HG02870 (cell line): ENCODE measurements around the gene TPRX1.
"Not testable (repeated sequence)": the region's sequence is repeated elsewhere in the genome, so short reads cannot be mapped to it uniquely, and the experiment has no call there.

ENCODE experiments used
- ATAC-seq: cut with Tn5 transposase; IDR thresholded peaks from one replicate; pipeline ENCODE4 v1.9.1; 2021; ENCODE audit warnings: mild to moderate bottlenecking, moderate library complexity; ENCODE audit not compliant: unreplicated experiment

TPRX1 gene

DNA sequence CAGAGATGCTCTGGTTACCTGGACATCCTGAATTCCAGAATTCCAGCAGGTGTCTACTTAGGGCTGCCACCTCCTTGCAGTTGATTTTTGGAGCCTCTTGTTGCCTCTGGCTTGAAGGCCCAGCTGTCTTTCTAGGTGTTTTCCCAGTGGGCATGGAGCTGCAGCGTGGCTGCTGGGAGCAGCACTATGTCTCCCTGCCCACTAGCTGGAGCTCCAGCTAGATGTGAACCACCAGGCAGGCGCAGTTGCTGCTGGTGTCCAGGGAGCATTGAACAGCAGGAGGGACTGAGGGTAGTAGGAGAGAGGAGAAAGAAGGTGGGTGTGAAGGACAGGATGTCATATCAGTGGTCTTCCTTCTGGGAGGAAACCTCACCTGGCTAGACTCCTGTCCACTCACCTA lies 35.7 kb downstream of the TPRX1 start:
- no peak for ATAC-seq

- no peak for ATAC-seq
These were observed 37.0 kb downstream of the TPRX1 start for GRCh38 chr19:47767349-47767748.

DNA sequence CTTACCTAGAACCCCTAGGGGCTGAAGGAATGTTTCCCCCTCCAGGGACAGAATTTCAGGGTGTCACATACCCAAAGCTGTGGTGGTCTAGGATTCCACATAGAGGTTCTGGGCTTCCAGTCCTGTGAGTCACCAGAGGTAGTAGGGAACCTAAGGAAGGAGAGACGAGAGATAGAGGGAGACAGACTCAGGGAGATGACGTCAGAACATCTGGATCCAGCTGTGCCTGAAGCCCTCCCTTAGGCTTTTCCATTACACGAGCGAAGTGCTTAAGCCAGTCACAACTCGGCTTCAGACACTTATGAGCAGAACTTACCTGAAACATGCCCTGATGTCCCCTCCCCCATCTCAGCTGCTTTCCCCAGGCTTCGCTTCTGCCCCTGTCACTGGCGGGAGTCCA lies 37.7 kb downstream of the TPRX1 start:
- no peak for ATAC-seq

GRCh38 chr19:47766359-47766620 lies 38.1 kb downstream of the TPRX1 start:
- no peak for ATAC-seq

DNA sequence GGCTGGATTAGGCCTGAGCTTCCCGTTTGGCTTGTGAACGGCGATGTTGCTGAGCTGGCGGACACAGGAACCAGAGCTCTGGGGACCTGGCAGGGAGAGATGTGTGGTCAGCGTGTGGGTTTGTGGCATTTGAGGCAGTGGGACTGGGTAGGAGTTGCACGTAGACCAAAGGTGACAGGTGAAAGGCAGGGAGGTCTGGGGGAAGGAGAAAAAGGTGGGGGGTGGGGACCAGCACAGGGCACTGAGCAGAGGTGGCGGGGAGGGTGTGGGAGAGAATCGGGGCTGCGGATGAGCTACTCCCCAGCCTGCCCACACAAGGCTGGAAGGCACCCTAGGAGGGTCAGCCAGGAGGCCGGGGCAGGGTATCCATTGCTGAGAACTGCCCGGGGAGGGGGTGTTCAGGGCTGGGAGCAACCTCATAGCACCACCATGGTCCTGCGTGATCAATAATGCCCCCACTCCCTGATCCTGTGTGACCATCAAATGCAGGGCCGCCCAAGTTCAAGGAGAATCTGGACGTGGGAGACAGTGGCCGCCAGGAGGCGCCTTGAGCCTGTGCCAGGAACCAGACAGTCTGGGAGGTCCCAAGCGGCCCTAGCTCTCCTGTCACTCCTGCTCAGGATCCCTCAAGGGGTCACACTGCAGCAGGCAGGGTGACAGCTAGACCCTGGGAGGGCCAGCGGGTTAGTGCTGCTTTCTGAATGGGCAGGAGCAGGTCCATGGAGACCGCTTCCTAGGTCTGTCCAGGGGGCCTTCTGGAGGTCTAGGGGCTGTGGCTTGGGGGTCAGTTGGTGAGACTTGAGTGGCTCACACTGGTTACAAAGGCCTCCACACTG lies 38.6 kb downstream of the TPRX1 start:
- ATAC-seq: no peak

- not testable (repeated sequence) for ATAC-seq
These were observed 39.6 kb downstream of the TPRX1 start for GRCh38 chr19:47764705-47765104.

DNA sequence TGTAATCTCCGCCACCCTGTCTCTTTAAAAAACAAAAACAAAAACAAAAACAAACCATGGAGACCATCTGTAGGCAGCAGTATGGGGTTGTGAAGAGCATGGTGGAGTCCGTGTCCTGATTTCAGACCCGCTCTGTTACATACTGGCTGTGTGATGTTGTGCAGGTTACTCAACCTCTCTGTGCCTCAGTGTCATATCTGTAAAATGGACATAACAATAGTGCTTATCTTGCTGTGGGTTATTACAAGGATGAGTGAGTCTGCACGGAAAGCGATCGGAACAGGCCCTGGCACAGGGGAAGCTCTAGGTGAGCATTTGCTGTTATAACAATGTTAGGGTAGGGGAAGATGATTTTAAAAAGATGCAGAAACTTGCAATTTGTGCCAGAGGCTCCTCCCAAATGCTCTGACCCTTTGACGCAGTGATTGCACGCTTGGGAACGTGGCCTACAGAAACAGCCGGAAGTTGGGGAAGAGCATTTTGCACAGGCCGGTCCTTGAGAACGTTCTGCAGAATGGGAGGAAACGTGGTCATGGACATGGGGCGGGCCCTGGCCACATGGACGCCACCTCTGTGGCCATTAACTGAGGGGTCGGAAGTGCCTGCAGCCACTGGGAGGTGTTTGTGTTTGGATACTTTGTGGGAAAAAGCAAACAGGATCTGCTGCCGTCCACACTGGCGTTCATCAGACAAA lies 41.6 kb downstream of the TPRX1 start:
- ATAC-seq: no peak

- ATAC-seq: no peak
These were observed 42.2 kb downstream of the TPRX1 start for GRCh38 chr19:47762151-47762550.

GRCh38 chr19:47761566-47761965 lies 42.8 kb downstream of the TPRX1 start:
- ATAC-seq: no peak

DNA sequence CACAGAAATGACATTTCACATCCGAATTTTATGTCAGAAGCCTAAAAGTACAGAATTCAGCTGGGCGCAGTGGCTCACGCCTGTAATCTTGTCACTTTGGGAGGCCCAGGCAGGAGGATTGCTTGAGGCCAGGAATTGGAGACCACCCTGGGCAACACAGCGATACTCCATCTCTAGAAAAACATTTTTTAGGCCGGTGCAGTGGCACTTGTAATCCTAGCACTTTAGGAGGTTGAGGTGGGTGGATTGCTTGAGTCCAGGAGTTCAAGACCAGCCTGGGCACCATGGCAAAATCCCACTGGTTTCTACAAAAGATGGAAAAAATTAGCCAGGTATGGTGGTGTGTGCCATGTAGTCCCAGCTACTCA lies 43.7 kb downstream of the TPRX1 start:
- ATAC-seq: no peak

DNA sequence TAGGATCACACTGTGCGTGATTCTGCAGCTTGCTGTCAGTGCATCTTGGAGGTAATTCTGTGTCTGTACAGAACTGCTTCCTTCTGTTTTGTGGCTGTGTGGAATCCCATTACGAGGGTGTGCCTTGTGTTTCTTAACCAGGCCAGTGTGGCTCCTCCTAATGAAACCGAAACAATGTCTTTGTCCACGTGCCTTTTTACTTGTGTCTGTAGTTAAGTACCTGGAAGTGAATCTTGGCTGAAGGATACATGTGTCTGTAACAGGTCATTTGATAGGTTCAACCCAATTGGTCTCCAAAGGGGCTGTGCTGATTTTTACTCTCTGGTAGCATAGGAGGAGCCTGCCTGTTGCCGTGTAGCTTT lies 45.9 kb downstream of the TPRX1 start:
- no peak for ATAC-seq

DNA sequence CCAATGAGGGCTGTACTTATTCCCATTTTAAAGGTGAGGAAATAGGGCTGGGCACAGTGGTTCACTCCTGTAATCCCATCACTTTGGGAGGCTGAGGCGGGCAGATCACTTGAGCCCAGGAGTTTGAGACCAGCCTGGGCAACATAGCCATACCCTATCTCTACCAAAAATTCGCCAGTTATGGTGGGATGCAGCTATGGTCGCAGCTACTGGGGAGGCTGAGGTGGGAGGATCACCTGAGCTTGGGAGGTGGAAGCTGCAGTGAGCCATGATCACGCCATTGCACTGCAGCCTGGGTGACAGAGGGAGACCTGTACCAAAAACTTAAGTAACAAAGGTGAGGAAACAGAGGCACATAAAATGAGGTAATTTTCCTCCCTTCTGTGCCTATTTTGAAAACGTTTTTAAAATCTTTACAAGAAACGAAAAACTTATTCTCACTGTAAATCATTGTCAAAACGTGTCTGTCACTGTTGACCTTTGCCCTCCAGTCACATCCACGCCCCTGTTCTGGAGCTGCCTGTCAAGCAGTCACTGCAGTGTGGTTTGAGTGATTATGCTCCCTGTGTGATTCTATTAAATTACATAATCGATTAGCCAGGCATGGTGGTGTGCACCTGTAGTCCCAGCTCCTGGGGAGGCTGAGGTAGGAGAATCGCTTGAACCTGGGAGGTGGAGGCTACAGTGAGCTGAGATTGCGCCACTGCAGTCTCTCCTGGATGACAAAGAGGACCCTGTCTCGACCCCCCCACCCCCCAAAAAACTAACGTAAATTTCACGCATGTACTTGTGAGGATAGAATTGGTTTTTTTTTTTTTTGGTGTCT lies 46.5 kb downstream of the TPRX1 start:
- ATAC-seq: no peak

DNA sequence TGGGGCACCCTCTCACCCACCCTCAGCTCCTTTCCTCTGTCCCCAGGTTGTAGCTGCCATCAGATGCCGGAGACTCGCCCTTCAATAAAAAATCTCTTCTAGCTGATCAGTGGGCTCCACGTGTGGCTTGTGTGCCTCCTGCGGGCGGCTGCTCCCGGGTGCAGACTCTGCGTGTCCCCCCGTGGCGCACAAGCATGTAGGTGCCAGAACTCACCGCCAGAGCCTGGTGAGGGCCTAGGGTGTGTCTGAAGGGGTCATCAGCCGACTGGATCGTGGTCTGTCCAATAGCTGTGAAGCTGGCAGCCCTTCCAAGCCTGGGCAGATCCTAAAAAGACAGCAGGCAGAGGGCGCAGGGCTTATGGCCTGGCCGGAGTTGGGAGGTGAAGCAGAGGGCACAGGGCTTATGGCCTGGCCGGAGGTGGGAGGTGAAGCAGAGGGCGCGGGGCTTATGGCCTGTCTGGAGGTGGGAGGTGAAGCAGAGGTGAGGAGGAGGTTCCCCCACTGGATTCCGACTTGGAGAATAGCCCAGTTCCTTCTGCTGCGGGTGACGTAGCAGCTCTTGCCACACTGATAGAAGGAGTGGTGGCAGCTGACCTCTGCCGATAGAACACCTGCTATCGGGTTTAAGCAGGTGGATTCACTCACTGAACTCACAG lies 47.3 kb downstream of the TPRX1 start:
- ATAC-seq: no peak

DNA sequence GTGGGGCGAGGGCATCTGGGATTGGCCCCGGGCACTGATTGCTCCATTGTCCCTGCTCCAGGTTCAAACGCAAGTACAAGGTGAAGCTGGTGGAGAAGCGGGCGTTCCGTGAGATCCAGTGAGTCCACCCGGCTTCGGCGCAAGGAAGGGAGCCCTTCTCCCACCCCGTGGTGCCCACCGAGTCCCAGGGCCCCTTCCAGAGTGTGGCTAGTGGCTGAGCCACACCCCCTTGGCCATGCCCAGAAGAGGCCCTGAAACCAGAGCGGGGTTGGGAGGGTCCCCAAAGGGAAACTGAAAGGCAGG lies 47.8 kb downstream of the TPRX1 start:
- ATAC-seq: no peak

GRCh38 chr19:47755762-47756626 lies 48.4 kb downstream of the TPRX1 start:
- no peak for ATAC-seq

- ATAC-seq: no peak
These were observed 49.1 kb downstream of the TPRX1 start for GRCh38 chr19:47755065-47755761.

- no peak for ATAC-seq
These were observed 49.9 kb downstream of the TPRX1 start for GRCh38 chr19:47754206-47755064.

DNA sequence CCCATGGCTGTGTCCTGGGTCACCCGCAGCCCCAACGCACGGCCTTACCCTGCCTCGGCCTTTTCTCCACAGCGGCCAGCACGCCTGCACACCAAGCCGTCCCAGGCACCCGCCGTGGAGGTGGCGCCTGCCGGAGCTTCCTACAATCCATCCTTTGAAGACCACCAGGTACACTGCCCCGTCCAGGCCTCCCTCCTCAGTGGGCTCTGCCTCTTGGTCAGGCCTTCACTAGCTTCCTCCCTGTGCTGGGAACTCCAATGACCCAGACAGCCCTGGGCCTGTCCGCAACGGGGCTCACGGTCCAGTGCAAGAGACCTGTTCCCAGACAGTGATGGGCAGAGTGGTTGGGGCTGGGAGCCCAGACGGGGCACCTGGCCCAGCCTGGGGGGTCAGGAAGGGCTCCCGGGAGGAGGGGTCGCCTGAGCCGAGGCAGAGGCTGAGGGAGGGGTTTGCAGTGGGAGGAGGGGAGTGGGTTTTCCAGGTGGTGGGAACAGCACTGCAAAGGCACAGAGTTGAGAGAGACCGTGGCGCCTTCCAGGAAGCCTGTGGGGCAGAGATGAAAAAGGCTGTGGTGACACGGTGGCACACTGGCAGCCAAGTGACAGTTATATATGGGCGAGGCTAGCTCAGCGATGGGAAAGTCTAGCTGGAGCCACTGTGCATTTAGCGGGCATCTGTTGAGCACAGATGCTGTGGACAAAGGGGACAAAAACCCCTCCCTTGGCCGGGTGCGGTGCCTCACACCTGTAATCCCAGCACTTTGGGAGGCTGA lies 51.7 kb downstream of the TPRX1 start:
- no peak for ATAC-seq
